A549 (cell line): Measurements from ENCODE around the gene MCM3AP. TPM values are rescaled to one million over a fixed set of nuclear protein-coding genes. Genes with fewer than 3 reads are reported as not detected.
A peak's percentile ranks its signal among the peaks of the same experiment; 100 is the strongest.

Experiments used
- ATAC-seq, 2 experiments: fragments of 200-7000 bp in 1 of 2; fragments of >200 bp in 1 of 2; cut with Nextera tagmentation in 1 of 2; cut with Tn5 transposase in 1 of 2; 3 replicates each; pipeline versions ENCODE4 v1.8.0 to v1.9.1; 2018 to 2020; ENCODE audit warnings: mild to moderate bottlenecking in 1 of 2, moderate library complexity in 1 of 2
- CTCF ChIA-PET: fragments of 300-600 bp; sonication (Branson Sonifier 250); formaldehyde crosslinking; extraction: SDS; loops from one replicate; lab custom pipeline; 2021; ENCODE audit warnings: antibody characterized with exemption, inconsistent platforms; lab: Yijun Ruan, JAX
- POLR2A ChIA-PET: fragments of 350-600 bp; formaldehyde crosslinking; extraction: SDS; loops from one replicate; lab custom pipeline; 2021; ENCODE audit warnings: antibody characterized with exemption, inconsistent platforms; lab: Yijun Ruan, JAX
- DNase-seq, 2 experiments: peaks; one replicate each; pipeline versions ENCODE4 v3.0.0 to v3.0.0-alpha.2; 2011 to 2016; ENCODE audit warnings: low read depth in 1 of 2, low spot score in 1 of 2
- FAIRE-seq: peaks from 2 replicates; lab custom pipeline; 2011; peaks lifted over from hg19 to GRCh38; lab: Jason Lieb, UNC
- H3K27ac ChIP-seq, 2 experiments: fragments of >200 bp; sonication (Bioruptor Twin); formaldehyde crosslinking; 3 replicates each; pipeline ENCODE4 v1.5.1; 2016 to 2017
- H3K4me1 ChIP-seq: fragments of >200 bp; sonication (Bioruptor Twin); formaldehyde crosslinking; 3 replicates; pipeline ENCODE4 v1.6.1; 2016
- H3K4me2 ChIP-seq: fragments of >200 bp; sonication (Bioruptor Twin); formaldehyde crosslinking; 3 replicates; pipeline ENCODE4 v1.6.1; 2016
- H3K4me3 ChIP-seq: fragments of >200 bp; sonication (Bioruptor Twin); formaldehyde crosslinking; 3 replicates; pipeline ENCODE4 v1.5.1; 2016
- H3K9me3 ChIP-seq: fragments of >200 bp; sonication (Bioruptor Twin); formaldehyde crosslinking; 3 replicates; pipeline ENCODE4 v1.6.1; 2016
- CEBPB ChIP-seq, 2 experiments: fragments of >200 bp in 1 of 2; sonication (Bioruptor Twin) in 1 of 2; formaldehyde crosslinking in 1 of 2; IDR thresholded peaks; 2 replicates each; pipeline ENCODE4 v1.6.1; 2012 to 2016
- EHF ChIP-seq: fragments of 250-450 bp; sonication (Bioruptor Pico); IDR thresholded peaks from 2 replicates; pipeline ENCODE4 v1.5.0; 2020; ENCODE audit warnings: mild to moderate bottlenecking
- EHMT2 ChIP-seq: fragments of 200-600 bp; sonication (generic); IDR thresholded peaks from 2 replicates; pipeline ENCODE4 v1.6.1; 2016; ENCODE audit warnings: antibody characterized with exemption, low read depth, mild to moderate bottlenecking, moderate library complexity
- EP300 ChIP-seq, 2 experiments: fragments of >200 bp; sonication (Bioruptor Twin); formaldehyde crosslinking; IDR thresholded peaks; 2 replicates in 1 of 2; 3 replicates in 1 of 2; pipeline ENCODE4 v1.6.1; 2016 to 2017
- FOSL2 ChIP-seq, 2 experiments: fragments of 450-650 bp in 1 of 2; fragments of >200 bp in 1 of 2; sonication (Bioruptor Twin) in 1 of 2; formaldehyde crosslinking; IDR thresholded peaks; 2 replicates each; pipeline versions ENCODE4 v1.5.0 to v1.6.1; 2016 to 2020; ENCODE audit warnings: mild to moderate bottlenecking in 1 of 2, moderate library complexity in 1 of 2
- HOXB13 ChIP-seq: fragments of 250-450 bp; sonication (Bioruptor Pico); IDR thresholded peaks from 2 replicates; pipeline ENCODE4 v1.5.0; 2020; ENCODE audit warnings: low read depth, mild to moderate bottlenecking, moderate library complexity
- KDM1A ChIP-seq: fragments of 200-600 bp; sonication (generic); IDR thresholded peaks from 2 replicates; pipeline ENCODE4 v1.6.1; 2016; ENCODE audit warnings: low read depth, mild to moderate bottlenecking
- KDM5A ChIP-seq: fragments of 200-600 bp; sonication (generic); IDR thresholded peaks from 2 replicates; pipeline ENCODE4 v1.6.1; 2016; ENCODE audit warnings: antibody characterized with exemption, mild to moderate bottlenecking
- MAFK ChIP-seq: fragments of 450-650 bp; IDR thresholded peaks from 2 replicates; pipeline ENCODE4 v1.6.1; 2014; ENCODE audit not compliant: partially characterized antibody
- MYC ChIP-seq: IDR thresholded peaks from 2 replicates; pipeline ENCODE4 v1.6.1; 2012; ENCODE audit warnings: mild to moderate bottlenecking, inconsistent platforms, low read length, improper control_type of control experiment, borderline replicate concordance
- NFE2L2 ChIP-seq: fragments of 150-350 bp; conservative IDR thresholded peaks from 2 replicates; pipeline ENCODE4 v1.6.1; 2014; ENCODE audit warnings: low read length
- NPAS2 ChIP-seq: fragments of 250-450 bp; sonication (Bioruptor Pico); IDR thresholded peaks from 2 replicates; pipeline ENCODE4 v1.8.0; 2022; ENCODE audit warnings: mild to moderate bottlenecking, moderate library complexity, borderline replicate concordance
- NR3C1 ChIP-seq: fragments of >200 bp; sonication (Bioruptor Twin); formaldehyde crosslinking; IDR thresholded peaks from 3 replicates; pipeline ENCODE4 v1.6.1; 2017
- POLR2A ChIP-seq: IDR thresholded peaks from 2 replicates; pipeline ENCODE4 v1.6.1; 2012; ENCODE audit warnings: mild to moderate bottlenecking, low read length
- RCOR1 ChIP-seq: fragments of 150-350 bp; IDR thresholded peaks from 2 replicates; pipeline ENCODE4 v1.6.1; 2014; ENCODE audit warnings: antibody characterized with exemption, low read length, low read depth
- RNF2 ChIP-seq: fragments of 200-600 bp; sonication (generic); IDR thresholded peaks from 2 replicates; pipeline ENCODE4 v1.6.1; 2016; ENCODE audit warnings: low read depth, mild to moderate bottlenecking, antibody characterized with exemption, moderate library complexity, borderline replicate concordance
- ZC3H11A ChIP-seq: fragments of 450-650 bp; IDR thresholded peaks from 2 replicates; pipeline ENCODE4 v1.6.1; 2014; ENCODE audit warnings: antibody characterized with exemption, mild to moderate bottlenecking
- ZFP36 ChIP-seq: fragments of 450-650 bp; IDR thresholded peaks from 2 replicates; pipeline ENCODE4 v1.6.1; 2014; ENCODE audit warnings: borderline replicate concordance; ENCODE audit not compliant: partially characterized antibody
- ZSCAN20 ChIP-seq: fragments of 250-450 bp; sonication (Bioruptor Pico); IDR thresholded peaks from 2 replicates; pipeline ENCODE4 v1.8.0; 2022; ENCODE audit warnings: mild to moderate bottlenecking, moderate library complexity
- WGBS: methylation state at CpG from one replicate; pipeline ENCODE4 v1.1.6; 2017; ENCODE audit errors: missing lambda C conversion rate; 5-methylcytosine and 5-hydroxymethylcytosine counted together
- polyA plus RNA-seq, 4 experiments: library from polyadenylated mRNA; depleted of rRNA in 3 of 4; stranded (reverse); fragments of >200 nt; fragmentation: RNase III in 1 of 4; extraction: RNeasy Plus Mini Kit Qiagen cat#74134 plus additional on column Dnase treatment in 1 of 4; gene quantifications; 2 replicates in 3 of 4; 3 replicates in 1 of 4; pipeline ENCODE4 v1.2.3, GENCODE V29; 2011 to 2017
- TF ChIP-seq, protein P1 (sequence below): IDR thresholded peaks from 2 replicates; pipeline ENCODE4 v1.6.1; 2012; ENCODE audit warnings: low read depth, borderline replicate concordance
- TF ChIP-seq, protein P2 (sequence below): fragments of >200 bp; sonication (Bioruptor Twin); formaldehyde crosslinking; IDR thresholded peaks from 3 replicates; pipeline ENCODE4 v1.5.1; 2016
- TF ChIP-seq, protein P3 (sequence below): fragments of >200 bp; sonication (Bioruptor Twin); formaldehyde crosslinking; IDR thresholded peaks from 3 replicates; pipeline ENCODE4 v1.6.1; 2016
- TF ChIP-seq, protein P4 (sequence below): fragments of >200 bp; sonication (Bioruptor Twin); formaldehyde crosslinking; IDR thresholded peaks from 2 replicates; pipeline ENCODE4 v1.6.1; 2016
- TF ChIP-seq, protein P5 (sequence below): fragments of 150-350 bp; IDR thresholded peaks from 2 replicates; pipeline ENCODE4 v1.6.1; 2014; ENCODE audit warnings: low read depth, mild to moderate bottlenecking, low read length
- TF ChIP-seq, protein P6 (sequence below): fragments of 250-450 bp; sonication (Bioruptor Pico); IDR thresholded peaks from 2 replicates; pipeline ENCODE4 v1.5.0; 2021; ENCODE audit warnings: mild to moderate bottlenecking, moderate library complexity, borderline replicate concordance

MCM3AP gene
- polyA plus RNA-seq, 2 of the 4 experiments (the other 2 are of a cell fraction) = 41.2 to 43.6 TPM

DNA sequence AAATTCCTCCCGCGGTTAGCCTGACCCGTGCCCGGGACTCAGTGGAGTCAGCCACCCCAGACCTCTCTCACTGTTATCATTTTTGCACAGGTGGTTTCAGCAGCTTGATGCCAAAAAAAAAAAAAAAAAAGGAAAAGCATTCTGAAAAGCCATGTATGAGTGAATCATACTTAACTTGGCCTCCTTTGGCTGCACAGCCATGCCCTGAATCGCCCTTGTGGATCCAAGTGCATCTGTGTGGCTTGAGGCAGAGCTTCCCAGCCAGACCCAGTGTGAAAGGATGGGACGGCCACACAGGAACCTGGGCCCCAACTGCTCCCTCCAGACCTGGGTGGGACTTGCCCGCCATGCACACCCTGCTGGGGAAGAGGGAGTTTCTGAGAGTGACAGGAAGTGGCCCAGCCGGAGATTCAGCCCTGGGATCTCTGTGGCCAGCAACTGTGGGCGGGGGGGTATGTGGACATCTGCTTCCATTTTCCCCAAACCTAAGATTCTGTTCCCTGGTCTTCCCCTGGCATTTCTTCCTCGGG, 9.3 kb upstream of the MCM3AP start:
- no peak overlapping the region for H3K4me3 ChIP-seq
- no peaks in the 10 kb centered on the region for H3K9me3 ChIP-seq
- no peak overlapping the region for H3K4me2 ChIP-seq
- ATAC-seq (peak; percentile 39 to 44; a peak in 3 of 6 replicates), FAIRE-seq (no peak), DNase-seq (no peak)
- no peak overlapping the region; a peak in 1 of 6 replicates for H3K27ac ChIP-seq
- 76% methylated on average over 8 of the region's 10 CpGs for WGBS
- ChIA-PET CTCF (no interaction called here), POLR2A (no interaction called here)
- TF ChIP-seq EP300 (IDR thresholded peaks at IDR 0.05) (no peak), HOXB13 (no peak), KDM5A (no peak), RNF2 (no peak), FOSL2 (IDR thresholded peaks at IDR 0.05) (no peak), FOSL2 (CRISPR knock-in tag; IDR thresholded peaks at IDR 0.05) (no peak), ZC3H11A (no peak), EHMT2 (no peak), RCOR1 (no peak), POLR2A (no peak), NR3C1 (no peak)
- TF ChIP-seq, protein P1, sequence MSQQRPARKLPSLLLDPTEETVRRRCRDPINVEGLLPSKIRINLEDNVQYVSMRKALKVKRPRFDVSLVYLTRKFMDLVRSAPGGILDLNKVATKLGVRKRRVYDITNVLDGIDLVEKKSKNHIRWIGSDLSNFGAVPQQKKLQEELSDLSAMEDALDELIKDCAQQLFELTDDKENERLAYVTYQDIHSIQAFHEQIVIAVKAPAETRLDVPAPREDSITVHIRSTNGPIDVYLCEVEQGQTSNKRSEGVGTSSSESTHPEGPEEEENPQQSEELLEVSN = no peak
- TF ChIP-seq, protein P2, sequence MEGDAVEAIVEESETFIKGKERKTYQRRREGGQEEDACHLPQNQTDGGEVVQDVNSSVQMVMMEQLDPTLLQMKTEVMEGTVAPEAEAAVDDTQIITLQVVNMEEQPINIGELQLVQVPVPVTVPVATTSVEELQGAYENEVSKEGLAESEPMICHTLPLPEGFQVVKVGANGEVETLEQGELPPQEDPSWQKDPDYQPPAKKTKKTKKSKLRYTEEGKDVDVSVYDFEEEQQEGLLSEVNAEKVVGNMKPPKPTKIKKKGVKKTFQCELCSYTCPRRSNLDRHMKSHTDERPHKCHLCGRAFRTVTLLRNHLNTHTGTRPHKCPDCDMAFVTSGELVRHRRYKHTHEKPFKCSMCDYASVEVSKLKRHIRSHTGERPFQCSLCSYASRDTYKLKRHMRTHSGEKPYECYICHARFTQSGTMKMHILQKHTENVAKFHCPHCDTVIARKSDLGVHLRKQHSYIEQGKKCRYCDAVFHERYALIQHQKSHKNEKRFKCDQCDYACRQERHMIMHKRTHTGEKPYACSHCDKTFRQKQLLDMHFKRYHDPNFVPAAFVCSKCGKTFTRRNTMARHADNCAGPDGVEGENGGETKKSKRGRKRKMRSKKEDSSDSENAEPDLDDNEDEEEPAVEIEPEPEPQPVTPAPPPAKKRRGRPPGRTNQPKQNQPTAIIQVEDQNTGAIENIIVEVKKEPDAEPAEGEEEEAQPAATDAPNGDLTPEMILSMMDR = no peak
- TF ChIP-seq, protein P3, sequence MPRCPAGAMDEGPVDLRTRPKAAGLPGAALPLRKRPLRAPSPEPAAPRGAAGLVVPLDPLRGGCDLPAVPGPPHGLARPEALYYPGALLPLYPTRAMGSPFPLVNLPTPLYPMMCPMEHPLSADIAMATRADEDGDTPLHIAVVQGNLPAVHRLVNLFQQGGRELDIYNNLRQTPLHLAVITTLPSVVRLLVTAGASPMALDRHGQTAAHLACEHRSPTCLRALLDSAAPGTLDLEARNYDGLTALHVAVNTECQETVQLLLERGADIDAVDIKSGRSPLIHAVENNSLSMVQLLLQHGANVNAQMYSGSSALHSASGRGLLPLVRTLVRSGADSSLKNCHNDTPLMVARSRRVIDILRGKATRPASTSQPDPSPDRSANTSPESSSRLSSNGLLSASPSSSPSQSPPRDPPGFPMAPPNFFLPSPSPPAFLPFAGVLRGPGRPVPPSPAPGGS = no peak
- TF ChIP-seq, protein P4, sequence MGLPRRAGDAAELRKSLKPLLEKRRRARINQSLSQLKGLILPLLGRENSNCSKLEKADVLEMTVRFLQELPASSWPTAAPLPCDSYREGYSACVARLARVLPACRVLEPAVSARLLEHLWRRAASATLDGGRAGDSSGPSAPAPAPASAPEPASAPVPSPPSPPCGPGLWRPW = no peak
- TF ChIP-seq, all 56 proteins: peak for 0
- H3K4me1 ChIP-seq = no peaks in the 10 kb centered on the region

DNA sequence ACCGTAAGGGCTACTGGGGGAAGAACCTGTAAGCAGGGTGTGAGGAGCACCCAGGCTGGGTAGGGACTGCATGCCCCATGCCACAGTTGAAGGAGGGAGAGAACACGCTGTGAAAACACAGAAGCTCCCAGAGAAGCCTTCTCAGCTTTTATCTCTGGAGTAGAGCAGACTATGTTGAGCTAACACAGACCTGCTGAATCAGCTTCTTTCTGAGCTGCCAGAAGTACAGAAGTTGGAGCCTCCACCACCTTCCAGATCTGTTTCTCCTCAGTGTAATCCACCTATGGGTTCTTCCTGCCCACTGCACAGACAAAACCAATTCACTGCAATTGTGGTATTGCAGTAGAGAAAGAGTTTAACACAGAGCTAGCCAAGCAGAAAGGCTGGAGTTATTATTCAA, 6.2 kb upstream of the MCM3AP start:
- FAIRE-seq (no peak), DNase-seq (no peak), ATAC-seq (no peak)
- 97% methylated on average over 2 of the region's 2 CpGs for WGBS
- Histone ChIP-seq H3K27ac (no peak overlapping the region), H3K4me3 (no peak overlapping the region), H3K9me3 (no peaks in the 10 kb centered on the region), H3K4me1 (no peaks in the 10 kb centered on the region), H3K4me2 (no peak overlapping the region)
- TF ChIP-seq CEBPB (IDR thresholded peaks at IDR 0.05) = no peak
- peak; percentile 74 for TF ChIP-seq MAFK
- CTCF ChIA-PET = no interaction called here
- POLR2A ChIA-PET = no interaction called here

DNA sequence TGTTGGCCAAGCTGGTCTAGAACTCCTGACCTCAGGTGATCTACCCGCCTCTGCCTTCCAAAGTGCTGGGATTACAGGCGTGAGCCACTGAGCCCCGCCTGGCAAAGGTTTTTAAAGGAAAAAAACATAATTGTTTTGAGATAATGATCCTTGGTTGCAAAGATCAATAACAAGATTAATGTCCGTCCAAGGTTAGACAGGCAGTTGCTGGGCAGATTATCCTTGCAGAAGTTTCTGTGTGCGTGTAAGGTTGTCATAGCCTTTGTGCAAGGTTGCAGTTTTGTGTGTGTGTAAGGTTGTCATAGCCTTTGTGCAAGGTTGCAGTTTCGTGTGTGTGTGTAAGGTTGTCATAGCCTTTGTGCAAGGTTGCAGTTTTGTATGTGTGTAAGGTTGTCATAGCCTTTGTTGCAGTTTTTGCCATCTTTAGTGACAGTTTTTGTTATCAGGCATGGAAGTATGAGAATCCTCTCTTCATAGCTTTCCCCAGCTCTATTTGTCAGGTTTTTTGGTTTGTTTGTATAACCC, 4.3 kb upstream of the MCM3AP start:
- ChIA-PET CTCF (interaction anchor here (0.9 kb wide), 1 partner anchor 318 kb away, joined by 3 read pairs; no protein-coding TSS in a partner anchor), POLR2A (no interaction called here)
- TF ChIP-seq MYC = no peak
- TF ChIP-seq EHF (CRISPR knock-in tag) = no peak
- no peak for TF ChIP-seq NPAS2
- TF ChIP-seq ZFP36 = no peak
- no peak for TF ChIP-seq KDM1A
- no peak for TF ChIP-seq NFE2L2
- TF ChIP-seq, protein P5, sequence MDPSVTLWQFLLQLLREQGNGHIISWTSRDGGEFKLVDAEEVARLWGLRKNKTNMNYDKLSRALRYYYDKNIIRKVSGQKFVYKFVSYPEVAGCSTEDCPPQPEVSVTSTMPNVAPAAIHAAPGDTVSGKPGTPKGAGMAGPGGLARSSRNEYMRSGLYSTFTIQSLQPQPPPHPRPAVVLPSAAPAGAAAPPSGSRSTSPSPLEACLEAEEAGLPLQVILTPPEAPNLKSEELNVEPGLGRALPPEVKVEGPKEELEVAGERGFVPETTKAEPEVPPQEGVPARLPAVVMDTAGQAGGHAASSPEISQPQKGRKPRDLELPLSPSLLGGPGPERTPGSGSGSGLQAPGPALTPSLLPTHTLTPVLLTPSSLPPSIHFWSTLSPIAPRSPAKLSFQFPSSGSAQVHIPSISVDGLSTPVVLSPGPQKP = no peak
- TF ChIP-seq POLR2A = no peak
- TF ChIP-seq, protein P6, sequence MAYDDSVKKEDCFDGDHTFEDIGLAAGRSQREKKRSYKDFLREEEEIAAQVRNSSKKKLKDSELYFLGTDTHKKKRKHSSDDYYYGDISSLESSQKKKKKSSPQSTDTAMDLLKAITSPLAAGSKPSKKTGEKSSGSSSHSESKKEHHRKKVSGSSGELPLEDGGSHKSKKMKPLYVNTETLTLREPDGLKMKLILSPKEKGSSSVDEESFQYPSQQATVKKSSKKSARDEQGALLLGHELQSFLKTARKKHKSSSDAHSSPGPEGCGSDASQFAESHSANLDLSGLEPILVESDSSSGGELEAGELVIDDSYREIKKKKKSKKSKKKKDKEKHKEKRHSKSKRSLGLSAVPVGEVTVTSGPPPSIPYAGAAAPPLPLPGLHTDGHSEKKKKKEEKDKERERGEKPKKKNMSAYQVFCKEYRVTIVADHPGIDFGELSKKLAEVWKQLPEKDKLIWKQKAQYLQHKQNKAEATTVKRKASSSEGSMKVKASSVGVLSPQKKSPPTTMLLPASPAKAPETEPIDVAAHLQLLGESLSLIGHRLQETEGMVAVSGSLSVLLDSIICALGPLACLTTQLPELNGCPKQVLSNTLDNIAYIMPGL (CRISPR knock-in tag) = no peak
- TF ChIP-seq ZSCAN20 (CRISPR knock-in tag) = no peak
- Histone ChIP-seq H3K4me3 (no peak overlapping the region), H3K4me2 (no peak overlapping the region), H3K4me1 (peaks cover 4% of the 10 kb centered on the region), H3K27ac (no peak overlapping the region), H3K9me3 (no peaks in the 10 kb centered on the region)
- ATAC-seq = no peak
- 60% methylated on average over 6 of the region's 6 CpGs for WGBS
- DNase-seq = no peak
- FAIRE-seq = no peak
